ENCODE measurements around the gene NBPF11. TPM values are rescaled to one million over a fixed set of nuclear protein-coding genes. Genes with fewer than 3 reads are reported as not detected.
"Not testable (repeated sequence)": the region's sequence is repeated elsewhere in the genome, so short reads cannot be mapped to it uniquely, and the experiment has no call there.

The NBPF11 gene
- total RNA-seq, 1 experiment from 2014 or later: 14.1 TPM

DNA sequence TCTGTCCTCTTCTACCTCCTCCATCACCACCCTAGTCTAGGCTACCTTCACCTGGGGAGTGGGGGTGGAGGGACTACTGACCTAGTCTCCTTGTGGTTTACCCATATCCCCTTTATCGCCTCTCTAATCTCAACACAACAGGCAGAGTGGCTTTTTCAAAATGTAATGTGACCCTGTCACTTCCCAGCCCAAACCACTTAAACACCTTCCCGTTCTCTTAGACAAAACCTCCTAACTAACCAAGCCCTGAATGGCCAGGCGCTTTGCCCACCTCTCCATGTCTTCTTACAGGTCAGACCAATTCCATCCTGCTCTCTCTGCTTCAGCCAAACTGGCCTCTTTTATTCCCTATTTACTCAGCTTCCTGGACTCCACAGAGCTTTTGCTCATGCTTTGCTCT is 714 bp upstream of the NBPF11 start:
- BruUV-seq (replicated peaks); intact Hi-C loops (cut with micrococcal nuclease; ENCODE audit: unreplicated experiment); POLR2A ChIA-PET (ENCODE audit: low non-redundant PET); H3K4me3 ChIP-seq (ENCODE audit: low read depth, low read length, poor library complexity, severe bottlenecking); H3K9me3 ChIP-seq (ENCODE audit: low read depth, low read length, poor library complexity, severe bottlenecking); H3K36me3 ChIP-seq (ENCODE audit: insufficient read depth, low read length, poor library complexity, severe bottlenecking); CTCF ChIA-PET; H3K4me1 ChIP-seq (ENCODE audit: insufficient read depth, low read length, poor library complexity, severe bottlenecking); H3K27ac ChIP-seq (ENCODE audit: low read depth, low read length, poor library complexity, severe bottlenecking); H3K27me3 ChIP-seq (replicated peaks; ENCODE audit: insufficient read depth, low read depth, low read length, poor library complexity); DNase-seq (ENCODE audit: low spot score): not testable (repeated sequence)

DNA sequence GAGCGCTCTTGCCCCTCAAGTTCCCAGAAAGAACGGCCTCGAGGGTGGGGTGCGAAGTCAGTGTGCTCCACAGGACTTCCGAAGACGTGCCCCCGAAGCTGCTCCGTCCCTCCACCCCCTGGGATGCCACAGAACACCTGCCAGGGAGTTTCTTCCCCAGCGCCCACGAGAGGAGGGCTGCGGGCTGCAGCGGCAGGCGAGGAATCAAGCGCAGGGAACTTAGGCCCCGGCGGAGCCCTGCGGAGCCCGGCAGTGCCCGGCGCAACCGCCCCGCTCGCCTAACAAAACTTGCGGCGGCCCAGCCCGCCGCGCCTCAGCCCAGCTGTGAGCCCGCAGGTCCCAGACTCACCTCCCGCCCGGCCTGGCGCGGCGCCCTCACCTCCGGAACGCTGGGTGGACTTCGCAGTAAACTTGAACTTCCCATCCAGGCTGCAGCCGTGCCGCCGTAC is 686 bp downstream of the NBPF11 start:
- intact Hi-C loops (cut with micrococcal nuclease; ENCODE audit: unreplicated experiment); H3K4me1 ChIP-seq (ENCODE audit: insufficient read depth, low read length, poor library complexity, severe bottlenecking); POLR2A ChIA-PET (ENCODE audit: low non-redundant PET); BruUV-seq (replicated peaks); CTCF ChIA-PET; H3K9me3 ChIP-seq (ENCODE audit: low read depth, low read length, poor library complexity, severe bottlenecking); H3K27me3 ChIP-seq (replicated peaks; ENCODE audit: insufficient read depth, low read depth, low read length, poor library complexity); H3K36me3 ChIP-seq (ENCODE audit: insufficient read depth, low read length, poor library complexity, severe bottlenecking): not testable (repeated sequence)
- H3K27ac ChIP-seq (ENCODE audit: low read depth, low read length, poor library complexity, severe bottlenecking): peak overlapping the region; percentile 67
- DNase-seq (ENCODE audit: low spot score): peak; percentile 18
- peak overlapping the region; percentile 64 for H3K4me3 ChIP-seq (ENCODE audit: low read depth, low read length, poor library complexity, severe bottlenecking)

DNA sequence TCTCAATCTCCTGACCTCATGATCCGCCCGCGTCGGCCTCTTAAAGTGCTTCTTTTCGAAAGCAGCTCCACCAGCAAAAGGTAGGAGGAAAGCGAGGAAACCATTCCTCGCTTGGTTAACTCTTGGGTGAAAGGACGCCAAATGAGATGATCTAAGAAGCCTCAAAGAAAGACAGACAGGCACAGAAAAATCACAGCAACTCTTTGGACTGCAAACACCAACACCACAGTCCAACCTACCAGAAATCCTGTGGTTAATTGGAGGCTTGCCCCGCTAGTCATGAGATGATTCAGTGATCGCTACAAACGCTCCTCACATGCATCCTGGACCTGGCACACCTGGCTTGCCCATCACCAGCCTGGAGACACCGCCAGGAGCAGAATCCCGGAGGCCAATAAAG is 1.1 kb downstream of the NBPF11 start:
- POLR2A ChIA-PET (ENCODE audit: low non-redundant PET); H3K9me3 ChIP-seq (ENCODE audit: low read depth, low read length, poor library complexity, severe bottlenecking); H3K4me1 ChIP-seq (ENCODE audit: insufficient read depth, low read length, poor library complexity, severe bottlenecking); CTCF ChIA-PET; DNase-seq (ENCODE audit: low spot score); intact Hi-C loops (cut with micrococcal nuclease; ENCODE audit: unreplicated experiment); H3K36me3 ChIP-seq (ENCODE audit: insufficient read depth, low read length, poor library complexity, severe bottlenecking); H3K27me3 ChIP-seq (replicated peaks; ENCODE audit: insufficient read depth, low read depth, low read length, poor library complexity); BruUV-seq (replicated peaks): not testable (repeated sequence)
- Histone ChIP-seq H3K27ac (ENCODE audit: low read depth, low read length, poor library complexity, severe bottlenecking) (peak overlapping the region; percentile 67), H3K4me3 (ENCODE audit: low read depth, low read length, poor library complexity, severe bottlenecking) (peak overlapping the region; percentile 64)

DNA sequence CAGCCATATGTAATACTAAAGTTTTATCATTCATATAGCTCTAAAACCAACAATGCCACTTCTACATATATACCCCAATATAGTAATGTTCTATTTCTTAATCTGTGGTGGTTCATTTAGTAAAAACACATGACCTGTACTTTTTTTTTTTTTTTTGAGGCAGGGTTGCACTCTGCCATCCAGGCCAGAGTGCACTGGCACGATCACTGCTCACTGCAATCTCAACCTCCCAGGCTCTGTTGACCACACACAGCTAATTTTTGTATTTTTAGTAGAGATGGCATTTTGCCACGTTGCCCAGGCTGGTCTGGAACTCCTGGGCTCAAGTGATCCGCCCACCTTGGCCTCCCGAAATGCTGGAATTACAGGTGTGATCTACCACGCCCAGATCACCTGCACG is 2.1 kb downstream of the NBPF11 start:
- CTCF ChIA-PET; H3K9me3 ChIP-seq (ENCODE audit: low read depth, low read length, poor library complexity, severe bottlenecking); POLR2A ChIA-PET (ENCODE audit: low non-redundant PET); H3K27ac ChIP-seq (ENCODE audit: low read depth, low read length, poor library complexity, severe bottlenecking); H3K4me1 ChIP-seq (ENCODE audit: insufficient read depth, low read length, poor library complexity, severe bottlenecking); DNase-seq (ENCODE audit: low spot score); H3K36me3 ChIP-seq (ENCODE audit: insufficient read depth, low read length, poor library complexity, severe bottlenecking); H3K4me3 ChIP-seq (ENCODE audit: low read depth, low read length, poor library complexity, severe bottlenecking); BruUV-seq (replicated peaks); intact Hi-C loops (cut with micrococcal nuclease; ENCODE audit: unreplicated experiment); H3K27me3 ChIP-seq (replicated peaks; ENCODE audit: insufficient read depth, low read depth, low read length, poor library complexity): not testable (repeated sequence)

- CTCF ChIA-PET; H3K9me3 ChIP-seq (ENCODE audit: low read depth, low read length, poor library complexity, severe bottlenecking); BruUV-seq (replicated peaks); H3K27me3 ChIP-seq (replicated peaks; ENCODE audit: insufficient read depth, low read depth, low read length, poor library complexity); H3K4me3 ChIP-seq (ENCODE audit: low read depth, low read length, poor library complexity, severe bottlenecking); H3K4me1 ChIP-seq (ENCODE audit: insufficient read depth, low read length, poor library complexity, severe bottlenecking); H3K36me3 ChIP-seq (ENCODE audit: insufficient read depth, low read length, poor library complexity, severe bottlenecking); DNase-seq (ENCODE audit: low spot score); intact Hi-C loops (cut with micrococcal nuclease; ENCODE audit: unreplicated experiment); H3K27ac ChIP-seq (ENCODE audit: low read depth, low read length, poor library complexity, severe bottlenecking); POLR2A ChIA-PET (ENCODE audit: low non-redundant PET): not testable (repeated sequence)
Measured at GRCh38 chr1:148149050-148149815, 2.8 kb downstream of the NBPF11 start.

DNA sequence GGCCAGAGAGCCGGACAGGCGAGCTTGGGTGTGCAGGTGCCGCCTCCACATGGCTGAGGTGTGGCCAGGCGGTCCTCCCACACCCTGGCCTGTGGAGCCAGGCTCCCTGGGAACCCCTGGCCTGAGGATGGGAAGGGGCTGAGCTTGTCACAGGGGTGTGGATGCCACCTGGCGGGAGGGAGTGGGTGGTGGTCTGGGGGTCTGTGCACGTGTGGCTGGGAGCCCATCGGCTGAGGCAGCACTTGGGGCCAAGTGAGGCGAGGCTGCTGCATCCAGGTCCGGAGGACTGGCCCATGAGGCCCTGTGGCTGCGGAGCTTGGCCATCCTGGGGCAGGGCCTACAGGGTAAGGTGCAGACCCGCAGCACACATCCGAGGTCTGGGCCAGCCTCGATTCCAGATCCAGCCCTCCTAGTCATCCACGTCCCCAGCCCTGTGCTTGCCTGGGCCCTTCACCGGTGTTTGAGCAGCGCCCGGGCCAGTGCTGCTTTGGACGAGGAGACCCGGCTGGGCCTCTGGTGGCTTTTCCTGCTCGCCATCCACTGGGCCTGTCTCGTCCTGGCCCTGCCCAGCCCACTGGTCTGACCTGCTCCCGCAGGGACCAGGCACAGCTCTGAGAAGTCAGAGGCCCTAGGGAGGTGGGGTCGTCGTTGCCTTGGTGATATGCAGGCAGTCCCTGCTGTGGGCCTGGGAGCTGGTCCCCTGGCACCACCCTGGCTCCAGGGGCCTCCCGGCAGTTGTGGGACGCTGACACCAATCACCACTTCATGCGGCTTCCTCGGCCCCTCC is 4.8 kb downstream of the NBPF11 start:
- intact Hi-C loops (cut with micrococcal nuclease; ENCODE audit: unreplicated experiment); BruUV-seq (replicated peaks); CTCF ChIA-PET; H3K4me3 ChIP-seq (ENCODE audit: low read depth, low read length, poor library complexity, severe bottlenecking); H3K27me3 ChIP-seq (replicated peaks; ENCODE audit: insufficient read depth, low read depth, low read length, poor library complexity); H3K4me1 ChIP-seq (ENCODE audit: insufficient read depth, low read length, poor library complexity, severe bottlenecking); POLR2A ChIA-PET (ENCODE audit: low non-redundant PET); H3K27ac ChIP-seq (ENCODE audit: low read depth, low read length, poor library complexity, severe bottlenecking); H3K9me3 ChIP-seq (ENCODE audit: low read depth, low read length, poor library complexity, severe bottlenecking); DNase-seq (ENCODE audit: low spot score); H3K36me3 ChIP-seq (ENCODE audit: insufficient read depth, low read length, poor library complexity, severe bottlenecking): not testable (repeated sequence)

DNA sequence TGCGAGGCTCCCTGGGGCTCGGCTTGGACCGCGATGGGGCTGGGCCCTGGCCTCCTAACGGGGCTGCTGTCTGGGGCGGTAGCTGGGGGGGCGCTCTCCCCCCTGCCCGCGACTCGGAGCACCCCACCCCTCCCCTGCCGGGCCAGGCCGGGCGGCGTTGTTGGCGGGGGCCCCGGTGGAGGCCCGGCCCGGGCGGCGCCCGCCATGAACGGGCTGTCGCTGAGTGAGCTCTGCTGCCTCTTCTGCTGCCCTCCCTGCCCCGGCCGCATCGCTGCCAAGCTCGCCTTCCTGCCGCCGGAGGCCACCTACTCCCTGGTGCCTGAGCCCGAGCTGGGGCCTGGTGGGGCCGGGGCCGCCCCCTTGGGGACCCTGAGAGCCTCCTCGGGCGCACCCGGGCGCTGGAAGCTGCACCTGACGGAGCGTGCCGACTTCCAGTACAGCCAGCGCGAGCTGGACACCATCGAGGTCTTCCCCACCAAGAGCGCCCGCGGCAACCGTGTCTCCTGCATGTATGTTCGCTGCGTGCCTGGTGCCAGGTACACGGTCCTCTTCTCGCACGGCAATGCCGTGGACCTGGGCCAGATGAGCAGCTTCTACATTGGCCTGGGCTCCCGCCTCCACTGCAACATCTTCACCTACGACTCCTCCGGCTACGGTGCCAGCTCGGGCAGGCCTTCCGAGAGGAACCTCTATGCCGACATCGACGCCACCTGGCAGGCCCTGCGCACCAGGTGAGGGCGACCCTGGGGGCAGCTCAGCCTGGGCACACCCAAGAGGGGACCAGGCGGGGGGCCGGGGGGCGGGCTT is 5.7 kb downstream of the NBPF11 start:
- intact Hi-C loops (cut with micrococcal nuclease; ENCODE audit: unreplicated experiment); DNase-seq (ENCODE audit: low spot score): not testable (repeated sequence)

More for the DNA sequence above, 5.7 kb downstream of the NBPF11 start:
- H3K36me3 ChIP-seq (ENCODE audit: insufficient read depth, low read length, poor library complexity, severe bottlenecking); BruUV-seq (replicated peaks); H3K4me1 ChIP-seq (ENCODE audit: insufficient read depth, low read length, poor library complexity, severe bottlenecking); POLR2A ChIA-PET (ENCODE audit: low non-redundant PET); H3K9me3 ChIP-seq (ENCODE audit: low read depth, low read length, poor library complexity, severe bottlenecking); H3K4me3 ChIP-seq (ENCODE audit: low read depth, low read length, poor library complexity, severe bottlenecking); CTCF ChIA-PET; H3K27me3 ChIP-seq (replicated peaks; ENCODE audit: insufficient read depth, low read depth, low read length, poor library complexity); H3K27ac ChIP-seq (ENCODE audit: low read depth, low read length, poor library complexity, severe bottlenecking): not testable (repeated sequence)
